ENCODE results near the gene DOCK4. TPM values are rescaled to one million over a fixed set of nuclear protein-coding genes. Genes with fewer than 3 reads are reported as not detected.

Gene DOCK4
- polyA plus RNA-seq, 1 donor from 2014 or later, result not detected

DNA sequence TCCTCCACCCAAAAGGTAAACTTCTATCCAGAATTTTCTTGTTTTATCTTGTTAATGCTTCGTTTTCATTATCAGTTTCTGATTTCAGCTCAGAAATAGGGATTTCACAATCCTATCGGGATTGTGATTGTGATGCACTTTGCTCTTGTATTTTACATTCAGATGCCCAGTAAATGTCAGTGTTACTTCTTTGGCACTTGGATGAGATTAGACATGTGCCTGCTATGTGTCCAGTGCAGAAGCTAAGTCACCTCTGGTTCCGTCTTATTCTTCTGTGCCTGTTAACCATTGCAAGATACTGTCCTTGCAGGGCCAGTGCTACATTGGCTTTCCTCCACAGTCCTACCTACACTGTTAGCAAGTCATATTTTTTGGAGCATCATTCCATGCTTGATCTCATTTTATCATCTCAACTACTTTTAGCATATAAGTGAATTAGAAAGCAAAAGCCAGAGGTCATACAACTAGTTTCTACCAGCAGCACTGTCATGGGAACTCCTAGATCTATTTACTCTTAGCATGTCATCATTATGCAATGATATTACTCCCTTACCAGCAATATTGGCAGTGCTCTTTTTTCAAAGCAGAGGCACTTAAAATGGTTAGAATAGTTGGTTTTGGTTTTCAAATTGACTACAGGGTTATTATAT lies 27.0 kb upstream of the DOCK4 start:
- H3K4me3 Mint-ChIP-seq, result no peak overlapping the region
- no peaks in the 10 kb centered on the region for H3K27me3 Mint-ChIP-seq
- H3K4me1 Mint-ChIP-seq, result peaks cover 1 to 13% (median 7%) of the 10 kb centered on the region in 3 donors
- H3K9me3 Mint-ChIP-seq, result peaks cover 0 to 3% (median 0%) of the 10 kb centered on the region in 3 donors
- H3K27ac Mint-ChIP-seq, result no peak overlapping the region
- H3K36me3 Mint-ChIP-seq, result peaks cover 10% of the 10 kb centered on the region

DNA sequence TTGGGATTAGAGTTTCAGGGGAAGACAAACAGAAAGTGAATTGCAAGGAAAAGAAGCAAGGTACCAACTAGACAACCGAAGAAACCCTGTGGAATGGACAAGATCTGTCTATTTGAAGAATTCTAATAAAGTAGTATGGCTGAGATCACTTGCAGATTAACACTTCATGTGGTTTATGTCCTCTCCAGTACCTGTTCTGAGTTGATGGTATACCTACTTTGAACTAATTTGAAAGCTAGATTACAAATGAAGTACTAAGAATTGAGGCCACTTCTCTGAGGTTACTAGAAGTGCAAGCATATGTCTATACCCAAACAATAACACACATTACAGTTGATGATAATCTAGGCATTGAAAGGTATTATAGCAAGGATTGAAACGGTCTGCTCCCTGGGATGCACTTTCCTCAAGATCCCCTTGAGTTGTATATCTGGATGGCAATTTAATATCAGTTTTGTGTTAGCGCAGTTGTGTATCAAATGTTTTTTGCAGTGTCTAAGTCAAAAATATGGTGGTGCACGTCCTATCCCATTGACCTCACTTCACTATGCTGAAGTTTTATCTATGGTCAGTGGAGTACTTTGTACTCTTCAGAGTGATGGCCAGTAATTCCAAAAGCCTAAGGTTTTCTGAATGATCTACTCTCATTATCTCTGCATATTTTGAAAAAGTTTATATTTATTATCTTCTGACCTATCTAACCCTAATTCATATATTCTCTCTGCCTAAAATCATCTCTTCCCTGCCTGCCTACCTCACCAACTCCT lies 26.2 kb upstream of the DOCK4 start:
- Mint-ChIP-seq H3K27ac (no peak overlapping the region), H3K36me3 (peaks cover 6% of the 10 kb centered on the region), H3K4me1 (peaks cover 3 to 13% (median 7%) of the 10 kb centered on the region in 3 donors), H3K4me3 (no peak overlapping the region), H3K27me3 (no peaks in the 10 kb centered on the region), H3K9me3 (peaks cover 0 to 3% (median 0%) of the 10 kb centered on the region in 3 donors)

DNA sequence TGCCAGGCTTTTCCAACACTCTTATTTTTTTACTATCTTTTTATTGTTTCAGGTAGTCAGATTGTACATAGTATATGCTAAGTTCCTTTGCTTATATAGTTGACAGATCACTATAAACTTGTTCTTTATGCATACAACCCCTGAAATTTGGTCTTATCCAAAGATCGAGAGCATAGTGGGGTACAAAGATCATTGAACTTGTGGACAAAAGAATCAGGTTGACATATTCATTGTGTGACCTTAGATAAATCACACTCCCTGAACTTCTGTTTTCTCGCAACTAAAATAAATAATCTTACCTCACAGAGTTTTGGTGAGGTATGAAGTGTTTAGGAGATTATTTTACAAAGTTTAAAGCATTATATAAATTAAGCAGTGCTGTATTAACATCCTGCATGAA lies 22.4 kb upstream of the DOCK4 start:
- H3K27me3 Mint-ChIP-seq, result no peaks in the 10 kb centered on the region
- peaks cover 9% of the 10 kb centered on the region for H3K36me3 Mint-ChIP-seq
- no peak overlapping the region for H3K4me3 Mint-ChIP-seq
- H3K4me1 Mint-ChIP-seq, result peaks cover 11 to 13% (median 12%) of the 10 kb centered on the region in 3 donors
- H3K9me3 Mint-ChIP-seq, result no peaks in the 10 kb centered on the region
- H3K27ac Mint-ChIP-seq, result no peak overlapping the region

DNA sequence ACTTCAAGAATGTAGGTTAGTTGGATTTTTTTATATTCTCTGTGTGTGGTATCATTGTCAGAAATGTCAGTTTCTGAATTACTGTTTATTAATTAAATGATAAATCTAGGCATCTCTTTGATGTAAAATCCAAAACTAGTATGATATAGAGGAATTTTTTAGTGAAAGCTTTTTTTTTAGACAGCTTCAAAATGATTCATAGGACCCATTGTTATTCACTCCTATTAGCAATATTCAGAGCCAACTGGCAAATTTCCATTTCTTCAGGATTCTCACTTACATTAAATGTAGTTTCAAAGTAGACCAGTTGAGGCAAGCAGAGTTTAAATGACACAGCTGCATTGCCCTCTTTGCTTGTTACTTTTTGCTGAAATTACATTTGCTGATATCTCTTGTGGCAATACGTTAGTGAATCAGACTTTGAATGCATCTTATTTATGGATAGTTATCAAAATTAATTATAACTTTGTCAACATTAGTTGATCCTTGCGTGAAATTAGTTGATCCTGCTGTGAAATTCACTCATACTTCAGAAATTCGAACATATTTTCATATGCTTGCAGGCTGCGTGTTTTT lies 20.6 kb upstream of the DOCK4 start:
- H3K9me3 Mint-ChIP-seq, result no peaks in the 10 kb centered on the region
- H3K4me1 Mint-ChIP-seq, result peaks cover 11 to 18% (median 18%) of the 10 kb centered on the region in 3 donors
- no peak overlapping the region for H3K4me3 Mint-ChIP-seq
- H3K27ac Mint-ChIP-seq, result no peak overlapping the region
- H3K27me3 Mint-ChIP-seq, result no peaks in the 10 kb centered on the region
- H3K36me3 Mint-ChIP-seq, result peaks cover 5% of the 10 kb centered on the region

DNA sequence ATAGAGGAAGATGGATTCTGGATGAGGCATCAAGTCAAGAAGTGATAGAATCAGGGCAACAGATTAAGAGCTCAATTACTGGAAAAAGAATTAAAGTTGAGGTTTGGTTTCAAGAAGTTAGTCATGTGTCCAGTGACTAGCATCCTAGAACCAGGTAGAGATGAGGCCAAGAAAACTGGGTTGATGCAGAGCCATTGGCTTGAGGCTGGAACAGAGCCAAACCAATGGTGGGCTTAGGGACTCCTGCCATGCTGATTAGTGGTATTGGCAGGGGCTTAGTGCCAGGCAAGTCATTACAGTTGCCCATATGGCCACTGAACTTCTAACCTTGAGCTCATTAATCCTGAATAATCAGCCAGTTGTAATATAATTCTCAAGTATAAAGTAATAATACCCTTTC lies 18.8 kb upstream of the DOCK4 start:
- peaks cover 10% of the 10 kb centered on the region for H3K36me3 Mint-ChIP-seq
- no peak overlapping the region for H3K27ac Mint-ChIP-seq
- H3K27me3 Mint-ChIP-seq, result no peaks in the 10 kb centered on the region
- H3K4me3 Mint-ChIP-seq, result no peak overlapping the region
- H3K4me1 Mint-ChIP-seq, result peaks cover 12 to 20% (median 19%) of the 10 kb centered on the region in 3 donors
- H3K9me3 Mint-ChIP-seq, result no peaks in the 10 kb centered on the region

DNA sequence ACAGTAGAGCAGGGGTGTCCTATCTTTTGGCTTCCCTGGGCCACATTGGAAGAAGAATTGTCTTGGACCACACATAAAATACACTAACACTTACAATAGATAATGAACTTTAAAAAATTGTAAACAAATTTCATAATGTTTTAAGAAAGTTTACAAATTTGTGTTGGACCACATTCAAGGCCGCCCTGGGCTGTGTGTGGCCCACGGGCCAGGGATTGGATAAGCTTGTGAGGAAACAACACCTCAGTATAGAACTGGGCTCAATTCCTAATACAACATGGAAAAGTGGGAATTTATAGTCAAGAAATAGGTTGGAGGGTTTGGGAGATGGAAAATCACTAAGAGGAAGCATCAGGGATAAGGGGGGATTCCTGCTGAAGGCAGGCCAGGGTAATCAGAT lies 18.0 kb upstream of the DOCK4 start:
- no peak overlapping the region for H3K4me3 Mint-ChIP-seq

DNA sequence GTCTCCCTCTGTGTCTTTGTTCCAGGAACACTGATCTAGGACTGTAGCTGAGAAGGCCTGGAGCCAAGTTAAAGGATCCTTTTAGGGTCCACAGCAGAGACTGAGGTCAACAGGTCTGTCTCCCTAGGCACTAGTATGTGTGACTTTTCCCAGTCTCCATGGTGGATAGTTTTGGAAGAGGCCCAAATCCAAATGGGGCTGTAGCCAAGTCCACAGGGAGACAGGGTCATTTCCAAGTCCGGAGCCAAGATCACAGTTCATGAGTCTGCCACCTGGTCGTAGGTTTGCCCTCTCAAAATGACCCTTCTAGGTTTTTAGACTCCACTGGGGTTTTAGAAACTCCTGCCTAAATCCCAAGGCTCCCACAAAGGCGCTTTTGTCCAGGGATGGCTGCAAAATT lies 17.1 kb upstream of the DOCK4 start:
- Mint-ChIP-seq H3K4me1 (peaks cover 4 to 20% (median 19%) of the 10 kb centered on the region in 3 donors), H3K27me3 (no peaks in the 10 kb centered on the region), H3K27ac (no peak overlapping the region), H3K9me3 (no peaks in the 10 kb centered on the region), H3K36me3 (peaks cover 14% of the 10 kb centered on the region), H3K4me3 (no peak overlapping the region)

More for the DNA sequence above, 18.0 kb upstream of the DOCK4 start:
- H3K27ac Mint-ChIP-seq, result no peak overlapping the region
- H3K27me3 Mint-ChIP-seq, result no peaks in the 10 kb centered on the region
- peaks cover 12 to 20% (median 18%) of the 10 kb centered on the region in 3 donors for H3K4me1 Mint-ChIP-seq
- peaks cover 10% of the 10 kb centered on the region for H3K36me3 Mint-ChIP-seq
- H3K9me3 Mint-ChIP-seq, result no peaks in the 10 kb centered on the region

DNA sequence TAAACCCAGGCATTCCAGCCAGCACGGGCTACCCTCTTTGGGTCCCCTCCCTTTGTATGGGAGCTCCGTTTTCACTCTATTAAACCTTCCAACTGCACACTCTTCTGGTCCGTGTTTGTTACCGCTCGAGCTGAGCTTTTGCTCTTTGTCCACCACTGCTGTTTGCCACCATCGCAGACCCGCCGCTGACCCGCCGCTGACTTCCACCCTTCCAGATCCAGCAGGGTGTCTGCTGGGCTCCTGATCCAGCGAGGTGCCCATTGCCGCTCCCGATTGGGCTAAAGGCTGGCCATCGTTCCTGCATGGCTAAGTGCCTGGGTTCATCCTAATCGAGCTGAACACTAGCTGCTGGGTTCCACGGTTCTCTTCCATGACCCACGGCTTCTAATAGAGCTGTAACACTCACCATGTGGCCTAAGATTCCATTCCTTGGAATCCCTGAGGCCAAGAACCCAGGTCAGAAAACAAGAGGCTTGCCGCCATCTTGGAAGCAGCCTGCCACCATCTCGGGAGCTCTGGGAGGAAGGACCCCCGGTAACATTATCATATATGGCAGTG lies 14.8 kb upstream of the DOCK4 start:
- peaks cover 9 to 26% (median 19%) of the 10 kb centered on the region in 3 donors for H3K4me1 Mint-ChIP-seq
- H3K27me3 Mint-ChIP-seq, result no peaks in the 10 kb centered on the region

DNA sequence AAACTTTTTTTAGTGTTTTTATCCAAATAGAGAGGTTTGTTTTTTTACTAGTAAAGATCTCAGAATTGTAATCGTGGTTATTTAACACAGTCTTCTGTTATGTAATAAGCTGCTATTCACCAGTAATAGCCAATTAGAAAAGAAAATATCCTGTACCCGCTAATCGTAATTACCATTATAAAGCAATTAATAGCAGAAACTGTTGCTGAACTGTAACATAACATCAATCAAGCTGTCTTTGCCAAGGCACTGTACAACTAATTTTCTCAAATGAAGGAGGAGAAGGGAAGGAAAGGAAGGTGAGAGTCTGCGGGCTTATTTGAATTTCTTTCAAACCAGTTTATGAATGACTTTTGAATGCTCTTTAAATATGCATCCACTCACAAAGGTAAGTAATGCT lies 9.6 kb upstream of the DOCK4 start:
- Mint-ChIP-seq H3K9me3 (no peaks in the 10 kb centered on the region), H3K4me3 (no peak overlapping the region), H3K27ac (no peak overlapping the region), H3K36me3 (peaks cover 16% of the 10 kb centered on the region), H3K27me3 (no peaks in the 10 kb centered on the region), H3K4me1 (peaks cover 9 to 24% (median 18%) of the 10 kb centered on the region in 3 donors)

More for the DNA sequence above, 14.8 kb upstream of the DOCK4 start:
- no peaks in the 10 kb centered on the region for H3K9me3 Mint-ChIP-seq
- peak overlapping the region in 1 of 4 donors; percentile 65 for H3K4me3 Mint-ChIP-seq
- peaks cover 22% of the 10 kb centered on the region for H3K36me3 Mint-ChIP-seq
- no peak overlapping the region for H3K27ac Mint-ChIP-seq

DNA sequence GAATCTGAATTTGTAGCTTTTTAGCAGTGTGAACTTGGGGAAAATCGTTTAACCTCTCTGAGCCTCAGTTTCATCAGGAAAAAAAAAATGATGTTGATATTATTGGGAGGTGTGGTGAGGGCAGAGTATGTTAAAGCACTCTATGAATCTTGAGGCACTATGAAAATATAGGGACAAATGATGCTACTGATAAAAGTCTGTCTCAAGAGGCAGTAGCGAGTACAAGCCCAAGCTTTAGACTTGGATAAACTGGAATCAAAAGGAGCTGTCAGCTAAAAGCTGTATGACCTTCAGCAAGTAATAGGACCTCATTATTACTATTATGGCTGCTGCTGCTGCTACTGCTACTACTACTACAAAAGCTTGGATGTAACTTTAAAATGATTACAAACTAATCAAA lies 8.7 kb upstream of the DOCK4 start:
- Mint-ChIP-seq H3K27me3 (no peaks in the 10 kb centered on the region), H3K4me3 (no peak overlapping the region), H3K36me3 (peaks cover 12% of the 10 kb centered on the region), H3K27ac (no peak overlapping the region), H3K9me3 (no peaks in the 10 kb centered on the region), H3K4me1 (peaks cover 9 to 22% (median 19%) of the 10 kb centered on the region in 3 donors)

DNA sequence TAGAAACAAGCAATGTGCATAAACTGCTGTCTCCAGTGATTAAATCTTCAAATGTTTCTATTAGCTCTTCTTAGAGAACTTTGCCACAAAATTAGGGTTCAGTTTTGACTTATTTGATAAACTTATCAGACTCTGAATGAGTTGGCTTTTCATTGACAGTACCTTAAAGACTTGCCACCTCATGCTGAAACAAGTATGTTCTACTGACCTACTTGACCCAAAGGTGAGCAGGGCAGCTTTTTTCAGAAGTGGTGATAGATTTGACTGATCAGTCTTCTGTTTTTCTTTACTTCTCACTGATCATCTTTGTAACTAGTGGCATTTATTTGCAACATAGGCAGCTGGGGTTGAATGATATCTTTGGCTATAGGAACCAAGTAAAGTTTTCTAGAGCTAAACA lies 8.1 kb upstream of the DOCK4 start:
- peaks cover 9 to 24% (median 19%) of the 10 kb centered on the region in 3 donors for H3K4me1 Mint-ChIP-seq
- peaks cover 12% of the 10 kb centered on the region for H3K36me3 Mint-ChIP-seq
- H3K27ac Mint-ChIP-seq, result no peak overlapping the region
- no peaks in the 10 kb centered on the region for H3K27me3 Mint-ChIP-seq
- no peaks in the 10 kb centered on the region for H3K9me3 Mint-ChIP-seq
- no peak overlapping the region for H3K4me3 Mint-ChIP-seq

DNA sequence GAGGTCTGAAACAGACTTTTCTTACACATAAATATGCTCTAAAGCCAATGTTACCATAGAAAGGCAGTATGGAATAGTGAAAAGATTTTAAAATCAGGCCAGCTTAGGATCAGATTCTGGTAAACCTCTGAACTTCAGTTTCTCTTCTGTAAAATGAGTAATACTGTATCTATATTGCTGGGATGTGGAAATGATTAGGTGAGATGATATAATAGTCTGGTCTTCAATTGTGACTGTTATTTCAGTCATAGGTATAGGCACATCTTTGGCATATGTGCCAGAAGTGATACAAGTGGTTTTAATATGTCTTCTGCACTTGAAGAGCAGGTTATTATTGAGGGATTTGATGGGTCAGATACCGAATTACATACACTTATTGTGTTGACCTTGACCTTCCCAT lies 7.5 kb upstream of the DOCK4 start:
- no peak overlapping the region for H3K27ac Mint-ChIP-seq
- H3K27me3 Mint-ChIP-seq, result no peaks in the 10 kb centered on the region
- no peaks in the 10 kb centered on the region for H3K9me3 Mint-ChIP-seq
- peaks cover 12% of the 10 kb centered on the region for H3K36me3 Mint-ChIP-seq
- no peak overlapping the region for H3K4me3 Mint-ChIP-seq
- peaks cover 9 to 21% (median 19%) of the 10 kb centered on the region in 3 donors for H3K4me1 Mint-ChIP-seq

DNA sequence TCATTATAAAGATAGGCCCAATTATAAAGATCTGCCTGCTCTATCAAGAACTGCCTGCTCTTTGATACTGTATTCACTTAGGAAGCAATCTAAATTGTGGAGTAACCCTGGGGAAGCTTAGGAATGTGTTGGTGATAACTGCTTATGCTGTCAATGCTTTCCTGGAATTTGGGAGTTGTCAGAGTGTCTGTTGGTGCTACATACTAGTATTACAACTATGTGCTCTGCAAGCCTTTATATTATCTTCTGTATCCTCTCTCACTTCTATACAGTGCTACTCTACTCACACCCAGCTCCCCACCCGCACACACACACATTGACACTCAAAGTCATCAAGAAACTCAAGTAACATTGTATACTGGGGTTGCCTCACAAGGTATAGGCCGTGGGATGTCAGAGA lies 6.4 kb upstream of the DOCK4 start:
- Mint-ChIP-seq H3K4me1 (peaks cover 14 to 19% (median 17%) of the 10 kb centered on the region in 3 donors), H3K27ac (no peak overlapping the region), H3K36me3 (peaks cover 8% of the 10 kb centered on the region), H3K9me3 (no peaks in the 10 kb centered on the region), H3K4me3 (no peak overlapping the region), H3K27me3 (no peaks in the 10 kb centered on the region)

DNA sequence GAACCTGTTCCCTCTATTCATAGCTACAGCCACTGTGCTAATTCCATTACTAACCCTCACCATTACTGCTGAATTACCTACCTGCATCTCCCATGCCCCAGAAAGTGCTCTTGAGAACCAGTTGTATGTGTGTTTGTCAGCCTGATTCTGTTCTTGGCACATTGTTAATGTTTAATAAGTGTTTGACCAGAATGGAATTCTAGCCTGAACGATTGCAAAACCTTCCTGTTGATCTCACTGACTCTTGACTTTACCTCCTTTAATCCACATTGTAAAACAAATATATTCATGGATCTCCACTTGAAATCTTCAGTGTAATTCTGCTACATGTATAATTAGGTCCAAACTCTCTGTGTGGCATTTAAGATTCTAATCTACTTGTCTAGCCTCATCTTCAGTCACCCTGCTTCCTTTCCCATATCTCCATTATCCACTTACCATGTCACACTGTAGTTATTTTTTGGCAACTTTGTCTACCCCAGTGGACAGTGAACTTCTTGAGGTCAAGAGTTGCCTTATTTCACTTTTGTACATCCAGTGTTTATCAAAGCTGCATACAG lies 5.2 kb upstream of the DOCK4 start:
- Mint-ChIP-seq H3K36me3 (peaks cover 1% of the 10 kb centered on the region), H3K27me3 (no peaks in the 10 kb centered on the region), H3K4me3 (peak overlapping the region in 1 of 4 donors; percentile 64), H3K27ac (no peak overlapping the region), H3K9me3 (no peaks in the 10 kb centered on the region), H3K4me1 (peaks cover 10 to 24% (median 18%) of the 10 kb centered on the region in 3 donors)

DNA sequence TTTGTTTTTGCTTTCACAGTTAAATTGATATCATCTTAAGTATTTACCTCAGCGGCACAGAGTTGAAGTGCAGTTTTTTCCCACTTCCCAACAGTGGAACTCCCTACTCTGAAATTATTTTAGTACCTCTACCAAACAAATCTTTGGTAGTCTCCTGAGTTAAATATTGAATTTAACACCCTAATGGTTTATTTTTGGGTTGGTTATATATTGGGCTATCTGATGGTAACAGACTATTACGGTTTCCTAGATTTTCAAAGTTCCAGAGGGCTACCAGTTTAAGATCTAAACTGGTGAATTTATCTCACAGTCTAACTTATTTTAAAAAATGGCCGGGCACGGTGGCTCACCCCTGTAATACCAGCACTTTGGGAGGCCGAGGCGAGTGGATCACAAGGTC lies 1.6 kb upstream of the DOCK4 start:
- Mint-ChIP-seq H3K27me3 (peaks cover 18% of the 10 kb centered on the region), H3K36me3 (no peaks in the 10 kb centered on the region), H3K4me3 (peak overlapping the region; percentile 88 to 97 (median 94)), H3K4me1 (peaks cover 19 to 32% (median 32%) of the 10 kb centered on the region in 3 donors), H3K9me3 (no peaks in the 10 kb centered on the region), H3K27ac (peak overlapping the region in 2 of 3 donors; percentile 69 to 92)
